Fibroblast of skin of left biceps (primary cell): ENCODE results near the gene PANX1.
"Not testable (repeated sequence)": the region's sequence is repeated elsewhere in the genome, so short reads cannot be mapped to it uniquely, and the experiment has no call there.

ENCODE experiments used
- DNase-seq, 2 experiments: peaks; one replicate each; pipeline ENCODE4 v3.0.0-alpha.2; 2013; ENCODE audit warnings: low read depth in 2 of 2

The PANX1 gene

GRCh38 chr11:94128746-94129511 lies at the start of gene PANX1:
Gene PANX1 (plus strand): TSS chr11:94128841. CDS start chr11:94129313, 472 bp downstream.
- DNase-seq, result peak in 1 of 2 experiments; percentile 49

- DNase-seq, result no peak
Observed at GRCh38 chr11:94084164-94084563, 44.5 kb upstream of the PANX1 start.

GRCh38 chr11:94088906-94089305 lies 39.7 kb upstream of the PANX1 start:
- no peak for DNase-seq

GRCh38 chr11:94089341-94089740 lies 39.3 kb upstream of the PANX1 start:
- no peak for DNase-seq

GRCh38 chr11:94090401-94090800 lies 38.2 kb upstream of the PANX1 start:
- DNase-seq, result no peak

- no peak for DNase-seq
Observed at GRCh38 chr11:94091091-94091490, 37.5 kb upstream of the PANX1 start.

- DNase-seq, result no peak
Observed at GRCh38 chr11:94100253-94100652, 28.4 kb upstream of the PANX1 start.

GRCh38 chr11:94103471-94103870 lies 25.2 kb upstream of the PANX1 start:
- DNase-seq, result no peak

GRCh38 chr11:94104734-94105133 lies 23.9 kb upstream of the PANX1 start:
- no peak for DNase-seq

GRCh38 chr11:94106716-94107115 lies 21.9 kb upstream of the PANX1 start:
- no peak for DNase-seq

- DNase-seq, result no peak
Observed at GRCh38 chr11:94107363-94107762, 21.3 kb upstream of the PANX1 start.

- no peak for DNase-seq
Observed at GRCh38 chr11:94111241-94111640, 17.4 kb upstream of the PANX1 start.

GRCh38 chr11:94111660-94112059 lies 17.0 kb upstream of the PANX1 start:
- DNase-seq, result no peak

GRCh38 chr11:94112206-94112953 lies 16.3 kb upstream of the PANX1 start:
- DNase-seq, result no peak

- DNase-seq, result no peak
Observed at GRCh38 chr11:94117197-94117574, 11.5 kb upstream of the PANX1 start.

- no peak for DNase-seq
Observed at GRCh38 chr11:94117871-94118270, 10.8 kb upstream of the PANX1 start.

- DNase-seq, result not testable (repeated sequence)
Observed at GRCh38 chr11:94119676-94120075, 9.0 kb upstream of the PANX1 start.

GRCh38 chr11:94120516-94120915 lies 8.1 kb upstream of the PANX1 start:
- DNase-seq, result not testable (repeated sequence)

- DNase-seq, result no peak
Observed at GRCh38 chr11:94120946-94121345, 7.7 kb upstream of the PANX1 start.

GRCh38 chr11:94125407-94126115 lies 3.1 kb upstream of the PANX1 start:
- peak; percentile 74 to 77 for DNase-seq

GRCh38 chr11:94127638-94128037 lies 1.0 kb upstream of the PANX1 start:
- DNase-seq, result no peak

- no peak for DNase-seq
Observed at GRCh38 chr11:94128291-94128745, 323 bp upstream of the PANX1 start.
